Activated CD4-positive, CD25-positive, alpha-beta regulatory T cell treated with anti-CD3 and anti-CD28 coated beads, Interleukin-2, amount 50 U/mL, for 72 hours (primary cell): ENCODE results near the gene CENPVL1.
"Not testable (repeated sequence)": the region's sequence is repeated elsewhere in the genome, so short reads cannot be mapped to it uniquely, and the experiment has no call there.

Experiments used
- DNase-seq: peaks from one replicate; pipeline ENCODE4 v3.0.0; 2021

Gene CENPVL1

DNA sequence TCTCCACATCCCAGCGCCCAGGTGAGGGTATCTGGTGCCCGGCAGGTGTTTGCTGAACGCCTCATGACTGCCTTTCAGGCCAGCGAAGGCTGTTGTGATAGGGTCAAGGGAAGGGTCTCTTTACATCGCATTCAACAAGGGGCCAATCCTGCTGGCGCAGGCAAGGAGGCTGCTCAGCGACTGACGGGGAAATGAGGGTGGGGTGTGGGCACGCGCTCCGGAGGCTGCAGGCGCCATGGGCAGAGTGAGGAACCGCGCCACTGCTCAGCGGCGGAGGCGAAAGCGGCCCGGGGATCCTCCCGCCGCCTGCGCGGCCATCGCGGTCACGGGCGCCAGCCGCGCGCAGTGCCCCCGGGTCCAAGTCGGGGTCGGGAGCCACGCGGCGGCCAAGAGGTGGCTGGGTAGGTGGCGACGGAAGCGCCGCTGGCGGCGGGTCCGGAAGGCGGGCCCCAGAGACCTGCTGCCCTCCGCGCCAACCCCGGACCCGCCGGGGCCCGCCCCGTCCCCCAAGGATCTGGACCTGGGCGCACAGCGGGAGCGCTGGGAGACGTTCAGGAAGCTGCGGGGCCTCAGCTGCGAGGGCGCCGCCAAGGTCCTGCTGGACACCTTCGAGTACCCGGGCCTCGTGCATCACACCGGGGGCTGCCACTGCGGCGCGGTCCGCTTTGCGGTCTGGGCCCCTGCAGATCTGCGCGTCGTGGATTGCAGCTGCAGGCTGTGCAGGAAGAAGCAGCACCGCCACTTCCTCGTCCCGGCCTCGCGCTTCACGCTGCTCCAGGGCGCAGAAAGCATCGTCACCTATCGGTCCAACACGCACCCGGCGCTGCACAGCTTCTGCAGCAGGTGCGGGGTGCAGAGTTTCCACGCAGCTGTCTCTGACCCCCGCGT, at the start of gene CENPVL1:
Gene CENPVL1 (plus strand): TSS at position 236 of the 888 bp plus-strand sequence. CDS start 0 bp downstream, at position 236.
- DNase-seq: not testable (repeated sequence)

DNA sequence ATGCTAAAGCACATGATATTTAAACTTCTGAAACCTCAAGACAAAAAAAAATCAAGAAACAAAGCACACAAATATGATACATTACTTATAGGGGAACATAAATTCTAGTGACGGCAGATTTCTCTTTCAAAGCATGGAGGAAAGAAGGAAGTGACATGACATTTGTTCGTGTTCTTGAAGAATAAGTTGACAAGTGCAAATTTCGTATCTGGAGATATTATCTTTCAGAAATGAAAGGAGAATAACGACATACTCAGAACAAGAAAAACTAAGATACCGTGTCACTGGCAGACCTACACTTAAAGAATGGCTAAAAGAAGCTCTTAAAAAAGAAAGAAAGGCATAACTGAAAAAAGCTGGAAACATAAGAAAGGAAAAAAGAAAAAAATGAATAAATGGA, 44.3 kb upstream of the CENPVL1 start:
- no peak for DNase-seq

DNA sequence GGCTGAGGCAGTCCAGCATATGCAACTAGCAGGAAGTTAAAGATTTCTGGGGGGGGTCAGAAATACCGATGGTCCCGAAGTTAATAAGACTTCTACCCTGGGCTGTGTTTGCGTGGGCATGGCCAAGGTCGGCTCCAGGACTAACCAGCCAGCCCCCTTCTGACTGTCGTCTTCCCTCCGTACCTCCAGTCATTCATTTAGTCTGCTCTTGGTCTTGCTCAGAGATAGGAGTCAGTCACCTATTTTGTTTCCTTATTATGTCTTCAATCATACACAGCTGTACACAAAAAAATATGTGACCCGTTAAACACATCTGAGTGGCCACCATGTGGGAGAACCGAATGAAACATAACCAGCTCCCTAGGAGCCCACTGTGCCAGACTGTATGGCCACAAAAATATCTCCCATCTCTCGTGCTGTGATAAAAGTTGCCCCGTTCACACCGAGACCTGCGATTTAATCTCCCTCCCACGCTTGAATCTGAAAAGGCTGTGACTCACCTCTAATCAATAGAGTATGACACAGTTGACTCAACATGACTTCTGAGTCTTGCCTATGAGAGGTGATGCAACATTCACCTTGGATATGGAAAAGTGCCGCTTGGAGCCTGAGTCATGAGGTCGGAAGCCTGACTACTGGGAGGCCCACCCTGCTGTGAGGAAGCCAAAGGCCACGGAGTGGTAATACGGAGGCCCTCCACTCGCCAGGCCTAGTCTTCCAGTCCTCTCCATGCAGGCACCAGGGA, 30.5 kb upstream of the CENPVL1 start:
- not testable (repeated sequence) for DNase-seq

DNA sequence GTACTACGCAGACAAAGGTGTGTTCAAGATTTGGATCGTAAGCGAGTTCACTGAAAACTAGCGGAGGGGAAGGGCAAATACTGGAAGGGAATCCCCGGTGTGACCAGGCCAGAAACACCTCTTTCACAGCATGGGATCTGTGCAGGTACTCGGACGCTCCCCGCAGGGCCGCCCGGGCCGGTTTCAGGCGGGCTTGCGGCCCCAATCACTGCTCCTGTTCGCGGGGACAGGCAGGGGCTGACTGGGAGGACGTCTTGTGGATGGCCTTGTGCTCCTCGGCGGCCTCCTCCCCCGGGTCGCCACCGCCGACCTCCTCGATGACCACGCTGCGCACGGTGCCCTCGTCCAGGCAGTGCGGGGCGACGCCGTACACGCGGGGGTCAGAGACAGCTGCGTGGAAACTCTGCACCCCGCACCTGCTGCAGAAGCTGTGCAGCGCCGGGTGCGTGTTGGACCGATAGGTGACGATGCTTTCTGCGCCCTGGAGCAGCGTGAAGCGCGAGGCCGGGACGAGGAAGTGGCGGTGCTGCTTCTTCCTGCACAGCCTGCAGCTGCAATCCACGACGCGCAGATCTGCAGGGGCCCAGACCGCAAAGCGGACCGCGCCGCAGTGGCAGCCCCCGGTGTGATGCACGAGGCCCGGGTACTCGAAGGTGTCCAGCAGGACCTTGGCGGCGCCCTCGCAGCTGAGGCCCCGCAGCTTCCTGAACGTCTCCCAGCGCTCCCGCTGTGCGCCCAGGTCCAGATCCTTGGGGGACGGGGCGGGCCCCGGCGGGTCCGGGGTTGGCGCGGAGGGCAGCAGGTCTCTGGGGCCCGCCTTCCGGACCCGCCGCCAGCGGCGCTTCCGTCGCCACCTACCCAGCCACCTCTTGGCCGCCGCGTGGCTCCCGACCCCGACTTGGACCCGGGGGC, 28.2 kb upstream of the CENPVL1 start:
- DNase-seq: not testable (repeated sequence)

DNA sequence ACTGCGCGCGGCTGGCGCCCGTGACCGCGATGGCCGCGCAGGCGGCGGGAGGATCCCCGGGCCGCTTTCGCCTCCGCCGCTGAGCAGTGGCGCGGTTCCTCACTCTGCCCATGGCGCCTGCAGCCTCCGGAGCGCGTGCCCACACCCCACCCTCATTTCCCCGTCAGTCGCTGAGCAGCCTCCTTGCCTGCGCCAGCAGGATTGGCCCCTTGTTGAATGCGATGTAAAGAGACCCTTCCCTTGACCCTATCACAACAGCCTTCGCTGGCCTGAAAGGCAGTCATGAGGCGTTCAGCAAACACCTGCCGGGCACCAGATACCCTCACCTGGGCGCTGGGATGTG, 27.6 kb upstream of the CENPVL1 start, which contains the start of gene CENPVL2:
Gene CENPVL2 (minus strand): TSS at position 112 of the 343 bp plus-strand sequence. CDS start 0 bp downstream, at position 112.
- not testable (repeated sequence) for DNase-seq

DNA sequence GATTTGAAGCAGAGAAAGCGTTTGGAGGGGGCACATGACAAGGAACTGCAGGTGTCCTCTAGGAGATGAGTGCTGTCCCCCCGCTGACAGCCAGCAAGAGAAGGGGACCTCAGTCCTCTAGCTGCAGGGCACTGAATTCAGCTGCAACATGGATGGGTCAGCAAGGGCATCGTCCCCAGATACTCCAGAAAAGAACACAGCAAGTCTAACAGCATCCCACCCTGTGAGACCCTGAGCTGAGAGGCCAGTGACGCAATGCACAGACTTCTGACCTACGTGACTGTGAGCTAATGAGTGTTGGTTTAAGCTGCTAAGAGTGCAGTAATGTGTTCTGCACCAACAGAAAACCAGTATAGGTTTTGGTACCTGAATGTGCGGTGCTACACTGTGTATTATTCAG, 16.1 kb upstream of the CENPVL1 start:
- no peak for DNase-seq

DNA sequence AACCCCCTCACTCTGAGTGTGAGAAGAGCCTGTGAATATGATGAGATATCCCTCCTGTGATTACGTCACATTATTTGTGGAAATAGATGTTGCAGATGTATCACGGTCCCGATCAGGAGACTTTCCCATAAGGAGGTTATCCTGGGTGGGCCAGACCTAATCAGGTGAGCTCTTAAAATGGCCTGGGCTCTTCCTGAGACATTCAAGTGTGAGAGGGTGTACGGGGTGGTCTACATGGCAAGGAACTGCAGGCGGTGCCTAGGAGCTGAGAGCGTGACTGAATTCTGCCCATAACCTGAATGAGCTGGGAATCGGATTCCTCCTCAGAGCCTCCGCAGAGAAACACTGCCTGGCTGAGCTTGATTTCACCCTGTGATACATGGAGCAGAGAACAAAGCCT, 12.9 kb upstream of the CENPVL1 start:
- no peak for DNase-seq

DNA sequence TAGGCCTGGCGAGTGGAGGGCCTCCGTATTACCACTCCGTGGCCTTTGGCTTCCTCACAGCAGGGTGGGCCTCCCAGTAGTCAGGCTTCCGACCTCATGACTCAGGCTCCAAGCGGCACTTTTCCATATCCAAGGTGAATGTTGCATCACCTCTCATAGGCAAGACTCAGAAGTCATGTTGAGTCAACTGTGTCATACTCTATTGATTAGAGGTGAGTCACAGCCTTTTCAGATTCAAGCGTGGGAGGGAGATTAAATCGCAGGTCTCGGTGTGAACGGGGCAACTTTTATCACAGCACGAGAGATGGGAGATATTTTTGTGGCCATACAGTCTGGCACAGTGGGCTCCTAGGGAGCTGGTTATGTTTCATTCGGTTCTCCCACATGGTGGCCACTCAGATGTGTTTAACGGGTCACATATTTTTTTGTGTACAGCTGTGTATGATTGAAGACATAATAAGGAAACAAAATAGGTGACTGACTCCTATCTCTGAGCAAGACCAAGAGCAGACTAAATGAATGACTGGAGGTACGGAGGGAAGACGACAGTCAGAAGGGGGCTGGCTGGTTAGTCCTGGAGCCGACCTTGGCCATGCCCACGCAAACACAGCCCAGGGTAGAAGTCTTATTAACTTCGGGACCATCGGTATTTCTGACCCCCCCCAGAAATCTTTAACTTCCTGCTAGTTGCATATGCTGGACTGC, 2.8 kb downstream of the CENPVL1 start:
- not testable (repeated sequence) for DNase-seq

DNA sequence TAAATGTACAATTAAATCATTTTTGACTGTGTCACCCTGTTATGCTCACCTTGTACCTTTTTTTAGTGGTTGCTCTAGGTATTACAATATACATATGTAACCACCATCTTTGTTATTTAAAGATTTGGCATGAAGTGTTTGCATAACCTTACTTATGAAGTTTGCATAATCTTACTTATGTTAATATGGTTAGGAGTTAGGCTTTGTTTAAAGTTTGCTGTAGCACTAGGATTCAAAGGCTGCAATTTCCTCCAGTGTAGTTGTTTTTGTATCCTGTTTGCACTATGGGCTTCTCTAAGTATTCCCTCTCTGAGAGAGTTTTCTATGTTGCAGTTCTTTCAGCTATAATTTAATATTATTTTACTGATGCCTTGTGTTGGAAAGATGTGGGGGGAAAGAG, 17.9 kb downstream of the CENPVL1 start:
- no peak for DNase-seq

DNA sequence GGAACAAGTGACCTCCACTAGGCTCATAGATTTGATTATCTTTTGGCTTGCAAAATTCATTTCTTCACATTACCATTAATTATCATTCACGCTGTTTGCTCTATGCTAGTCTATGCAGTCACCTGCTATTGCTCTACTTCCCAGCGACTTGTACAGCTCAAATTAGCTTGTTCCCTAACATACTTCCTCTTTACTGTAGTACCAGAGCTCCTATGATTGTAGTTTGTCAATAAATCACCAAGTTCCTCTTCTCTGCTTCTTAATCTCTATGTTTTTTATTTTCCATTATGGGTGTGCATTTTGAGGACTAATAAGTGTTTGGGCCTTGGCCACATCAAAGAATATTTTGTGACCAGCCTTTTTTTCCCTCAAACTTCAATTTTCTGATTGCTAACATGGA, 26.8 kb downstream of the CENPVL1 start:
- no peak for DNase-seq

DNA sequence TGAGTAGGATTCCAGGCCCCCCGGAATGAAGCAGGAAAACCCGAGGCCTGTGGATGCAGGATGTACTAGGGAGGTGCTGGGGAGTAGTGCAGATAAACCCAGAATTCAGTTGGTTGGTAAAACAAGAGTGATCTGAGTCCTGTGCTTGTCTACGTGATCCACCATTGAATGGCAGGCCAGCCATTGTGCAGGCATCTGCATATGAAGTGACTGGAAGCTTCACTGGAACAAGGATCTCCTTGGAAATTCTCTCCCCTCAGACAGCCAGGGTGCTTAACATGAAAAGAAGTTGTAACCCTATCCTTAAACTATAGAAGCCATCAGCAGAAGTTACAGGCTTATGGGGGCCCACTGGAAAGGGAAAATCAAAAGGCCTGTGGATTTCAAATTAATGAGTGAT, 32.3 kb downstream of the CENPVL1 start:
- DNase-seq: no peak

DNA sequence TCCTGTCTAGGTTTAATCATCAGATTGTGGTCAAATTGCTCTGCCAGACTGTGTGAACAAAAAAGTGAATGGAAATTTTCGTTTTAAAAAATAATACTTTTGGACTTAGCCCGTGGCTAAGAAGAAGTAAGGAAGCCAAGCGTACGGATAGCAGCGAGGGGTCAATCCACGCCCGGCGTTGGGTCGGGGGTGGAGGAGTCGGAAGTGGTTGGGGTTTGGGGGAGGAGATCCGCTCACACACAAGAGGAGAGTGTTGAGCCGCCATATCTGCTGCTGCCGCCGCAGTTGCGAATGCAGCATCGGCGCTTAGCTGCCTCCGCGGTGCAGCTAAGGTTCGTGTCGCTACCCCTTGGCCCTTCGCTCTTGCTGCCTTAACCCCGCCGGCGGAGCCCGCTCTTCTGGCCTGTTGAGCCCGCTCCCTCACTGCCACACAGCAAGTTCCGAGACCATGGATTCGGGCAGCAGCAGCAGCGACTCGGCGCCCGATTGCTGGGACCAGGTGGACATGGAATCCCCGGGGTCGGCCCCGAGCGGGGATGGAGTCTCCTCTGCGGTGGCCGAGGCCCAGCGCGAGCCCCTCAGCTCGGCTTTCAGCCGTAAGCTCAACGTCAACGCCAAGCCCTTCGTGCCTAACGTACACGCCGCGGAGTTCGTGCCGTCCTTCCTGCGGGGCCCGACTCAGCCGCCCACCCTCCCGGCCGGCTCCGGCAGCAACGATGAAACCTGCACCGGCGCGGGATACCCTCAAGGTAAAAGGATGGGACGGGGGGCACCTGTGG, 33.1 kb downstream of the CENPVL1 start, which contains the start of gene GSPT2:
Gene GSPT2 (plus strand): TSS at position 264 of the 779 bp plus-strand sequence. CDS start 185 bp downstream, at position 449.
- peak; percentile 60 for DNase-seq

DNA sequence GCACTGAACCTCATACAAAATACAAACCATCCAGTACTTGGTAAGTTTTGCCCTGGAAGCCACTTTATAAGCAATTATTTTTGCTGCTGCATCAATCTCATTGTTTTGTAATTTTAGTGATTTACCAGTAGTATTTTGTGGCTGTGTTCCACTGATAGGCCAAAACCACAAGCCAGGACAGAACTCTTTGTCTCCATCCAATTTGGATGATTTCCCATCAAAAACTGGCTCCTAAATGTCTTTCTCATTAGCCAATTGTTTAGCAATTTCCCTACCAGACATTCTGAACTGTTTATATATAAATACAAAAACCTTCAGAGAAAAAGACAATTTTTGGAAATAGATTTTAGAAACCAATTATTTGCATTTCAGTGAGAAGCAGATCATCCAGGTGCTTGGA, 37.4 kb downstream of the CENPVL1 start:
- DNase-seq: no peak

DNA sequence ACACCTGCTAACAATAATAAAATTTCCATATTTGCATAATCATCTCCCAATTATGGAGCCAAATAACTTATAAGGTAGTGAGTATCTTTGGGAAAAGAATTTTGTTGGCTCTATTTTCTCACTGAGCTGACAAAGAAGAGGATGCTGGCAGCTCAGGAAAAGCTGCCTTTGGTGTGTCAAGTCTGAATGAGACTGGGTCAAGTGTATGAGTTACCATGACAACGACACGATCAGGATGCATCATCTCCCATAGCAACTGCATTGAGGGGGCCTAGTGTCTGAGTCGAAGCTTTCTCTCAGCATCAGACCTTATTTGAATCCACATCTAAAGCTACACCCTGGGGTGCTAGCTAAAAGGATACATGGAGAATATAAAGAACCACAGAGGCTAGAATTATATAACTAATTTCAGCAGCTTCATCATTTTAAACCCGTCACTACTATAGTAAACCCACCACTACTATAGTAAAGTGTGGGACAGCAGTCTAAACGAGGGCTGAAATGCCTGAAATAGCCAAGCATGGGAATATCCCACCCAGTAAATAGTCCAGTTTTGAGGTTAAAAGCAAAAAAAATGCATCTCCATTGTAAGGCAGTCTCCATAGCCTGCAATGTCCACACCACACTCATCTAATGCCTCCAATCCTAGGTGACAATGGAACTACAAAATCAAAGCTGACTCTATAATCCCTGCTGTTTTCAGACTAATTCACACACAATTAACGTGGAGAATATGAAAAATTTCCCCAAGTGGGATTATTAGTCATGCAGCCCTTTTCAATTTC, 48.9 kb downstream of the CENPVL1 start:
- DNase-seq: no peak

DNA sequence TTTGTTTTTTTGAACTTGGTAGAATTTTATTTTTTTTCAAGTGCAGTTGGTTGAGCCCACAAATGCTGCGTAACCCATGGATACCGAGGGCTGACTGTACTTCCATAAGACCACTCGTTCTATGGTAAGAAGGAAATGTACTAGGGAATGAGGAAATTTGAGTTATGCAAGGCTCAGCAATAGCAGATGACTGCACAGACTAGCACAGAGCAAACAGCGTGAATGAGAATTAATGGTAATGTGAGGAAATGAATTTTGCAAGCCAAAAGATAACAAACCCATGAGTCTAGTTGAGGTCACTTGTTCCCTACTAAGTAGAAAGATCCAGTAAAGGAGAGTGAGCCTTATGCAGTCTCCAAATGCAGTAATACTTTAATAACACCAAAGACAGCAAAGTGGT, 50.3 kb downstream of the CENPVL1 start:
- DNase-seq: no peak
